ENCODE results near the gene SLC12A7.
"Not testable (repeated sequence)": the region's sequence is repeated elsewhere in the genome, so short reads cannot be mapped to it uniquely, and the experiment has no call there.

The SLC12A7 gene

DNA sequence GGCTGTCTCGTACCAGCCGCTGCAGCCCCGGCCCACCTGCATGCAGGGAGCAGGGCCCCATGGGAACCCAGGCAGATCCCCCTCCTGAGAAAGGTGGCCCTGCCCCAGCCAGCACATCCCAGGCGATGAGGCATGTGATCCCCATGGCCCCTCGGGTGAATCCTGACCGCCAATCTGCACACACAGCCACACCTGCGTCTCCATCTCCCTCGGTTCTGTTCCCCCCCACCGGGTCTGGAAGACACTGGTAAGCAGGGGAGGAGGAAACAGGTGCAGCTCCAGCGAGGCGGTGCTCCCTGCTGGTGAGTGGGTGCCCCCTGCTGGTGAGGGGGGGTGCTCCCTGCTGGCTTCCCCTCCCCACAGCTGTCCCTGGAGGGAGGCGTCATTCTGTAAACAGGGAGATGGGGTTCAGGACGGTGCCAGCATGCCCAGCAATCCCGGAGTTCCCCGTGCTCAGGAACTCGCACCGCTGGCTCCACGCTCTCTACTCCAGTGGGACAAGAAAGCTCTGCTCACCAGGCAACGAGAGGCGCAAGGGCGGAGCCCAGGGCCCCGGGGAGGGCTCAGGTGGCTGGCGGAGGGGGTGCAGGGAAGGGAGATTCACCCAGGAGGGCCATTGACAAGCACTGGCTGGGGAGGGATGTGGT is 28.4 kb upstream of the SLC12A7 start:
- DNase-seq, result peak; percentile 75

DNA sequence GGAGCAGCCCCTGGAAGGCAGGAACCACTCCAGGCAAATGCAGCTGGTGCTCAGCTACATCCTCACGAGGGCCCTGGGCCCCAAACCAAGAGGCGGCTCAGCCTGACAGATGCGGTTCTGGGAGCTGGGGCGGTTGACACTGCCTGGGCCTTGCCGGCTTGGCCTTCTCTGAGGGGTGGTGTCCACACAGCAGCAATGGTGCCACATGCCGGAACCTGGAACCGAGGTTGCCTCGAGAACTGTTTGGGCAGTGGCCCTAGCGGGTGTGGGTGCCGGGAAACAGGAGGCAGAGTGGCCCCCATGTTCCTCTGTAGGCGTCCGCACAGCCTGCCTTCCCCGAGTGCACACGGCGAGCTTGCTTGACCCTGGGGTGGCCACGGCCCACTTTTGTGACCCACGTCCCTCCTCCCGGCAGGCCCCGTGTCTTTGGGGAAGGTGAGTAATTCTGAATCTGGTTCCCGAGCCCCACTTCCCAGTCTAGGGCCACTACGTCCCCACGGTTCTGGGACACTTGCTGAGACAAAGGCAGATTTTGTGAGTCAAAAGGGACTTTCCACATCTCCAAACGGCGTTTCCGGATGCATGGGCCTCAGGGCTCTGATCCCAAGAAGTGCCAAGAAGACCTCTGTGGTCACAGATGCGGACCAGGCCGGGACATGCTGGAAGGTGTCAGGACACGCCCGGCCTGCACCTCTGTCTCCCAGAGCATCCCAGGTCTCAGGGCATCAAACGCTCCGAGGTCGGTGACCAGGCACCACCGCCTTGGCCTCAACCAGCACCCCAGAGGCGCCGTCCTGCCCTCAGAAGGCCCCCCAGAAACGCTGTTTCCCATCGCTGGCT is 27.7 kb upstream of the SLC12A7 start:
- no peak for DNase-seq

DNA sequence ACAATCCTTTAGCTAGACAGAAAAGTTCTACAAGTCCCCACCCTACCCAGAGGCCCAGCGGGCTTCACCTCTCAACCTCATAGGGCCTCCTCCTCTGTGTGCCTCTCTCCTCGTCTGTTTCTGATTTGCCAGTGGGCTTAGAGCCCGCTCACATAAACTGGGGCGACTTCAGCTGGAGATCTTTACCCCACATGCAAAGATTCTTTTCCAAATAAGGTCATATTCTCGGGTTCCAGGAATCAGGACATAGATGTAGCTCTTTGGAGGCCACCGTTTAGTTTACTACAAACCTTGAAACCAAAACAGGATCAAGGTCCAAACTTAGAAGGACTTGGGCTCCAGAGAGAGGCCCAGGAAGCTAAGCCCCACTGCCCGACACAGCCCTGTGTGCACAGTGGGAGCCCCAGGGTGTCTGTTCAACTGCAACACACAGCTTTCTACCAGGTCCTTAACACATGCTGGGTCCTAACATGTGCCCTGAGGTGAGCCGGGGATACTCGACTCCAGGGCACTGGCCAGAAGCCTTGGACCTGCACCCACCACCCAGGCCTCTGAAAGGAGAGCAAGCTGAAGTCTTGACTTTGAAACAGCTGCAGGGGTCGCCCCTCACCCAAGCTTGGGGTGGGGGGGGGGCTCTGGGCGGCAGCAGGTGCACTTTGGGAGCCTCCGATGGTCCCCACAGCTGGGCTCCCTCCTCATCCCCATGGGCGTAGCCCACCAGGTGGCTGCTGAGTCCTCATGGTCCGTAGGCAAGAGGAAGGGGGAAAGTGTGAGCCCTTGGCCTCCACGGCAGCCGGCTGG is 26.8 kb upstream of the SLC12A7 start:
- no peak for DNase-seq

DNA sequence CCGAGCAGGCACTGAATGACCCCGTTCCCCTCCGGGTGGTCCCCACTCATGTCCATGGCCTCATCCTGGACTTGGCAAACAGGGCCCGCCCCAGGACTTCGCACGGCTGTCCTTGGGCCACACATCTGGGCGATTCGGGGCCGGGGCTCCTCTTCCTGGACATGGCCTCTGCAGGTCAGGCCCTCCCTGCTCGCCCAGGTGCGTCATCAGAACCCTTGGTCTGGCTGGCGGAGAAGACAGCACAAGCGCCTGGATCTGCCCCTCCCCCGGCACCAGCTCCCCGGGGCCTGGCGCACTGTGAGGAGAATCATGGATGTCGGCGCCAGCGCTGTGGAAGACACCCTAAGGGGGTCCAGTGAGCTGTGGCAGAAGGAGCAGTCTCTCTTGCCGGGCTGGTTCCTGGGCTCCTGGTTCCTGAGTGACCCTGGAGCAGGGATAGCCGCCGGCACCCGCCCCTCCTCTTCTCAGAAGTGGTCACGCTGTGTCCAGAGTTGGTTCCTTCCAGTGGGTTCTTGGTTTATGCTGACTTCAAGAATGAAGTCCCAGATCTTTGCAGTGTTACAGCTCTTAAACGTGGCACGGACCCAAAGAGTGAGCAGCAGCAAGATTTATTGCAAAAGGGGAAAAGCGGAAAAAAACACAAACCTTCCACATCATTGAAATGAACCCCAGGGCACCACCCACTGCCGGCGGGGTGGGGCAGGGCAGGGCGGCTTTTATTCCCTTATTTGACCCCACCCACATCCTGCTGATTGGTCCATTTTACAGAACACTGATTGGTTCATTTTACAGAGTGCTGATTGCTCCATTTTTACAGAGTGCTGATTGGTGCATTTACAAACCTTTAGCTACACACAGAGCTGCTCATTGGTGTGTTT is 25.9 kb upstream of the SLC12A7 start:
- DNase-seq, result no peak

DNA sequence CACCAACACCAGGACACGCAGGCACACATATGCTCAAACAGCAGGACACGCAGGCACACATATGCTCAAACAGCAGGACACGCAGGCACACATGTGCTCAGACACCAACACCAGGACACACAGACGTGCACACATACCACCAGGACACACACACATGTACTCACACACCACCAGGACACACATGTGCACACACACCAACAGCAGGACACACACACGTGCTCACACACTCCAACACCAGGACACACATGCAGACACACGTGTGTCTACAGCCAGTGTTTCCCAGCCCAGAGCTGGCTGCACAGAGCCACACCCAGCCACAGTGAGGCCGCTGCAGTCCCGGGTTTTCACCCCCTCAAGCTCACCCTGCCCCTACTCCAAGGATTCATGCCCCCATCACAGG is 25.0 kb upstream of the SLC12A7 start:
- no peak for DNase-seq

DNA sequence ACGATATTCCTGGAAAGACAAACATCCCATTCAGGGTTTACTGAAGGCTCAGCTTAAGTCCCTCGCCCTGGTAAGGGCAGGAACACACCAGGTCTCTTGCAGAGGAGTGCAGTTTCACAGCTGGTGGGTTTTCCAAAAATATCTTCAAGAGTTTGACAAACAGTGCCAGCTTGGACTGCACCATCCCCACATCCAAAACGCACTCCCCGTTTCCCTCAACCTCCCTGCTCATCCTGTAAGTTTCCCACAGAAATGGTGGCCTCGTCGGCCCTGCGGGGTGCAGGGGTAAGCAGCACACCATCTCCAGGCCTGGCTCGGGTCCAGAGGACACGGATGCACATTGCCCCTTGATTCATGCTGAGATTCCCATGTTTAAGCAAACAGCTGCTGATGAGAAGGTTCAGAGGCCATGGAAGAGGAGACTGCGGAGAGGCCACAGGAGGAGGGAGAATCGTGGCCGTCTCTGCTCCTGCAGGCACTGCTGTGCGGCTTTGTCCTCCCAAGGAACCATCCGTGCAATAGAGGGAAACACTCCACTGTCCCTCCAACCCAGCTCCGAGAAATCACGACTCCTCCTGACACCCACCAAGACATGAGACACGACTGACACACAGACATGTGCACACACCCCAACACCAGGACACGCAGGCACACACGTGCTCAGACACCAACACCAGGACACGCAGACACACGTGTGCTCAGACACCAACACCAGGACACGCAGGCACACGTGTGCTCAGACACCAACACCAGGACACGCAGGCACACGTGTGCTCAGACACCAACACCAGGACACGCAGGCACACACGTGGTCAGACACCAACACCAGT is 24.0 kb upstream of the SLC12A7 start:
- DNase-seq, result no peak

DNA sequence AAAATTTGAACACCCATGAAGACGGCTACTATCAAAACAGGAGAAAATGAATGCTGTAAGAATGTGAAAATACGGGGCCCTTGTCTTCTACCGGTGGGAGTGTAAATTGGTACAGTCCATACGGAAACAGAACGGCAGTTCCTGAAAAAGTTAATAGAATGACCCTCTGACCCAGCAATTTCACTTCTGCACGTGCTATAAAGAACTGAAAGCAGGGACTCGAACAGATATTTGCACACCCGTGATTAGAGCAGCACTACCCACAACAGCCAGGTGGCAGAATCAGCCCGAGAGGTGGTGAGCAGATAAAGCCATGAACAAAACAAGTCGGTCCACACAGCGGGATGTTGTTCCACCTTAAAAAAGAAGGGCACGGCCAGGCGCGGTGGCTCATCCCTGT is 22.6 kb upstream of the SLC12A7 start:
- DNase-seq, result no peak

DNA sequence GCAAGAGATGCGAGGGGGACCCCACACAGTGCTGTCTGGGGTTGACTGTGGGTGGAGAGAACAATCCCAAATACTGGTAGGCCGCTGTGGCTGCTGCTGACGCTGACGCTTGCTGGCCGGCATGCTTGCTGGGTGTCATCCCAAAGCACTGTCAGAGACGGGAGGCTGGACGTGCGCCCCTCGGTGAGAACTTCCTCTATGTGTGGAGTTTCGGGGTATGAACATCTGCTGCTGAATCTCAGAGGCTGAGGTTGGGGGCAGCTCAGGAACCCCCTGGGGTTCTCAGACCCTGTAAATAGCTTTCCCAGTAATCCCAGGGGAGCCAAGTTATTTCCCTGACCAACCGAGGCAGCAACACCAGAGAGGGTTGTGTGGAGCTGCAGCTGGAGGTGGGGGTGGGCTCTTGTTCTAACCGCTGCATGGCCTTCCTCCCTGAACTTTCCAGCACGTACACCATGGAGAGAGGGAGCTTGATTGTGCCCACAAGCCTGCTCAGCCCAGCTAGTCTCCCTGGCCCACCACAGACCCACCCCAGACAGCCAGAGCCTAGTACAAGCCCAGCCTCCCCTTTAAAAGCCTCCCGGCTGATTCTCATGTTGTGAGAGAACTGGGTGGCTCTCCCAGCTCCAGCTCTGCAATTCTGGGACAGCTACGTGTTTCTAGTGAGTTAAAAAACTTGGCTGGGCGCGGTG is 21.8 kb upstream of the SLC12A7 start:
- no peak for DNase-seq

DNA sequence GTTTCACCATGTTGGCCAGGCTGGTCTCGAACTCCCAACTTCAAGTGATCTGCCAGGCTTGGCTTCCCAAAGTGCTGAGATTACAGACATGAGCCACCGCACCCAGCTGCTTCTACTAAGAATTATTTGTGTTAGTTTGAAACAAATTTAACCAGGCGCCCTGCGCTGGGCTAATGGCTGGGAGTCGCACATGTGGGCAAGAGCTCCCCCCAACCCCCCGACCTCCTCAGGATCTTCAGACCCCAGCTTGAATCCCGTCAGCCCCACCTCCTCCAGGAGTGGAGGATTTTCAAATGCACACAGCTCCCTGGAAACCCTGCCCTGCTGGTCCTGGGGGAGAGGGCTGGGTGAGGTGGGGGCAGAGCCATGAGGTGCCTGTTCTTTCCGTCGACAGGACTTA is 21.2 kb upstream of the SLC12A7 start:
- no peak for DNase-seq

DNA sequence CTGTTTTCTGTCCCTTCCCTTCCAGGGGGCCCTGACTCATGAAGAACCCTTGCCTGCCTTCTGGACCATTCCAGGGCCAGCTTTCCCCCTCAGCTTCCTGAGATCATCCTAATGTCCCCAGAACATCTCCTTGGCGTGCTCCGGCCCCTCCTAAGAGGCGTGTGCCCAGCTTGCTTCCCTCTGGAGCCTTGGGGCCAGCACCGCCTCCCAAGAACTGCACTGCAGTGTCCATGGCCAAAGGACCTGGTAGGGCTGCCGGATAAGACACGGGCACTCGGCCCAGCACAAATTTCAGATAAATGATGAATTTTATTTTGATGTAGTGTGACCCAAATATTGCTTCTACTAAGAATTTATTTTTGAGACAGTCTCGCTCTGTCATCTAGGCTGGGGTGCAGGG is 20.7 kb upstream of the SLC12A7 start:
- DNase-seq, result no peak

DNA sequence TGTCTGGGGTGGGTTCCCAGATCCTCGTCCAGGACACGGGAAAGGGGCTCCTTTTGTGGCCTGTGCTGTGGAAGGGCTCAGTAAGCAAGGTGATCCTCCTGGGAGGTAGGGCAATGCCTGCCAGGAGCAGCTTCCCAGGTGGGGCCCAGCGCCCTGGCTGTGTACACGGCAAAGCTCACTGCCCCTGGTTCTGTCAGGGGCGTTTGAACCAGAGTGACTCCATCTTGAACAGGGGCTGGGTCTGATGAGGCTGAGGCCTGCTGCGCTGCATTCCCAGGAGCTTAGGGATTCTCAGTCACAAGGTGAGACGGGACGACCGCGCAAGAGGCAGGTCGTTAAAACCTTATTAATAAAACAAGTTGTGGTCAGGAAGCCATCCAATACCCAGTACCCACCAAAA is 19.9 kb upstream of the SLC12A7 start:
- DNase-seq, result no peak

DNA sequence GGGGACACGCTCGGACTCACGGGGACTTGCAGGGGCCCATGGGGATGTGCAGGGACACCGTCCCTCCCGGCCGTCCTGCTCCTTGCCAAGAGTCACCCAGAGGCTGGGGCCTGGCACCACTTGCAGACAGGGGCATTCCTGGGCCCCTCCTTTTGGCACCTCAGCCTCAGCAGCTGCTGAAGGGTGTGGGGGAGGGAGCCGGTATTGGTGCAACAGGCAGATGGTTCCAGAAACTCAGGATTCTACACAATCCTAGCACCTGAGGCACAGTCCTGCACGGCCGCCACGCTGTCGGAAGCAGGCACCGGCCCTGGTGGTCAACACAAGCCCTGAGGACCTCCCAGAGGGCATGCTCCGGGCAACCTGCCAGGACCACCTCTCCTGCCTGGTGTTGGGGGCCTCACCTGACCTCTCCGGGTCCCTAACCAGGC is 19.3 kb upstream of the SLC12A7 start:
- DNase-seq, result no peak

DNA sequence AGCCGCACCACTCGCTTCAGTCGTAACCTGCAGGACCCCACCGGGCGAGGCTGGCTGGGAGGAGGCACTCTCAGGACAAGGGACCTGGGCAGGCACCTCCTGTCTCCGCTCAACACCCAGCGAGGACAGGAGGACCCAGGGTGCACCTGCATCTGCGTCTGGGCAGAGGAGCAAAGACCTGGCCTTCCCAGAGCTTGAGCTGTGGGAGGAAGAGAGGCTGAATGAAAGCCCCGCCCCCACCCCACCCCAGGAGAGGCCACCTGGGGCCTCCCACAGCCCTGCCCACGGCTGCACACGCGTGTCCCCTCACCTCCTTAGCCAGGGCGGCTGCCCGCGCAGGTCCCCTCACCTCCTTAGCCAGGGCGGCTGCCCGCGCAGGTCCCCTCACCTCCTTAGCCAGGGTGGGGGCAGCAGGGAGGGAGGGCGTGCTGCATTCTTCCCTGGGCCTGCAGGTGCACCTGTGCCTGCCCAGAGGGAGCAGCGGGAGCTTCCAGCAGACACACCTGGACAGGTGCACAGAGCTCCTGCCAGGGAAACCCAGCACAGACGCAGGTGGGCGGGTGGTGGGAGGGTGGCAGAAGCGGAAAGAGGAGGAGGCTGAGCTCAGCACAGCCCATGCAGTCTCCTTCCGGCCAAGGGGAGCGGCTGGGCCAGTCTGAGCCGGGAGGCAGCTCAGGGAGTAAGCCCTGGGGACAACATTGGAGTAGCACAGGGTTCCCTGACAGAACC is 18.5 kb upstream of the SLC12A7 start:
- DNase-seq, result no peak

DNA sequence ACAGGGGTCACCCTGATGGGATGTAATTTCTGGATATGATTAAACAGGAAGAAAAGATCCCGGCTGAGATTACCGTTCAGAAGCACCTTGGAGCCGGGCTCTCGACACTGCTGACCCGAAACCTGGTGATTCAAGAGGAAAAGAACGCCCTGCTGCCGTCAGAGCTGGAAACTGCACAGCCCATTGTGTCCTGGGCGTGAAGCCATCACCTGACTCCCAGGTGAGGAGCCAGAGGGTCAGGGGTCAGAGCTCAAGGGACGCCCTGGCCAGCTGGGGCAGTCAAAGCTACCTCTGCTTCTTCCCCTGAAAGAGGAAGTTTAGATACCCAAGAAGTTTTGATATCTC is 17.8 kb upstream of the SLC12A7 start:
- no peak for DNase-seq

DNA sequence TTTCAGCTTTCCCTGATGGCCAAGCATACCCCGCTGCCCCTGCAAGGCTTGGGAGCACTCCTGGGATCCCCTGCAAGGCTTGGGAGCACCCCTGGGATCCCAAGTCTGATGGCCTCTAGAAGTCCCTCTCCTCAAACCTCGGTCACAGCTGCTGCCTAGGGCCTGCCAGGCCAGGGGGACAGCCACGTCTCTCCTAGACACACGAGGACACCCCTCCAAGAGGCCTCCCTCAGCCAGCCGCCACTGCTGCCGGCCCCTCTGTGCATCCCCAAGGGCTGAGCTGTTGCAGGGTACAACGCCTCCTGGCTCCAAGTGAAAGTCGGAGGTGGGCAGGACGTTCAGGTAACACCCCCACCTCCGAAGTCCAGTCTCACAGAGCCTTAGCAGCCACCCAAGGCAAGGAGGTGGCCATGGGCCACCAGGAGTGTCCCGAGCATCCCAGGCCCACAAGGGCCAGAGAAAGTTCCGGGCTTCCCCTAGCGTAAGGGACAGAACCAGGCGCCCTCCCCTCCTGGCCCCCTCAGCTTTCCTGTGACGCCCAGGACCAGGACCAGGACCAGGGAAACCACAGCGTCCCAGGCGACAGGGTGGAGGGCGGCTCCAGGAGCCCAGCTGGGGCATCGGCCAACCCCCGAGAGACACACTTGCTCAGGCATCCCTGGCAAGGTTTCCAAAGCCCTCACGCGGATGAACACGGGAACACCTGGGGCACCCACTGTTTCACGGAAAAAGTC is 17.3 kb upstream of the SLC12A7 start:
- DNase-seq, result no peak

DNA sequence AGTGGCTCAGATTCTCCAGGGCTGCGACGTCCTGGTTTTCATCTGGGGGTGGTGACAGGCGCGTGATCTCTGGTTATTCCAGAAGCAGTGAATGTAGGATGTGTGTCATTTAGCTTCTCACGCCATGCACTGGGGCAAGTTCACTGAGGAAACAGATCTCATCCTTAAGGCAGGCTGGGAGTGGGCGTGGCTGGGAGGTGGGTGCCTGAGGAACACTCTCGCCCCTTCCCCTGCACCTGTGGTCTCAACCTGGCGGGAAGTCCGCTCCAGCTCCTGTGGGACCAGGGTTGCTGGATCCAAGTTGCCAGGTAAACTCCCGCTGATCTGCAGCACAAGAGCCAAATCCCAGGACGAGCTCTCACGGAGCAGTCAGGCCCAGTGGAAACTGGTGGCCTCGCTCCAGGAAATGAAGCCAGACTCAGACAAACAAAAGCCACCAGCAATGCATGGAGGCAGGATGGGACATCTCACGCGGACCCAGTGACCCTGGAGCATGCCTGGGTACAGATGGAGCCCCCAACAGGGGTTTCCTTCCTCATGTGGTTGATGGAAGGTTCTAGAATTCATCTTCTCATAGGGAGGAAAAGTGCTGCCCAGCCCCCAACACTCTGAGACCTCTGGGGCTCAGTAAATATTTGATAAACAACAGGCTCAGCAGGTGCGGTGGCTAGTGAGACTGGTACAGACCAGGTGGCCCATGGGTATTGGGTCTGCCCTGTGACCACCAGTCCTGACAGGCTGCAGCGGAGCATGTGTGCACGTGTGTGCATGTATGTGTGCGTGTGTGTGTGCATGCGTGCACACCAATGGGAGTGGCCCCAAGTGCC is 16.3 kb upstream of the SLC12A7 start:
- DNase-seq, result no peak

DNA sequence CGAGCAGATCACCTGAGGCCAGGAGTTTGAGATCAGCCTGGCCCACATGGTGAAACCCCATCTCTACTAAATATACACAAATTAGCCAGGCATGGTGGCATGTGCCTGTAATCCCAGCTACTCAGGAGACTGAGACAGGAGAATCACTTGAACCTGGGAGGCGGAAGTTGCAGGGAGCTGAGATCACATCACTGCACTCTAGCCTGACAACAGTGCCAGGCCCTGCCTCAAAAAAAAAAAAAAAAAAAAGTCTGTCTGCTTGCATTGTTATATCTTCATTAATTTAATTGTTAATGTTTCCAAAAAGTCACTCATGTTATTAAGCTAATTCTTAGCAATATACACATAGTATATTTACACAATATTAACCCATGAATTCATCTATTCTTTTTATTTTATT is 13.8 kb upstream of the SLC12A7 start:
- not testable (repeated sequence) for DNase-seq

DNA sequence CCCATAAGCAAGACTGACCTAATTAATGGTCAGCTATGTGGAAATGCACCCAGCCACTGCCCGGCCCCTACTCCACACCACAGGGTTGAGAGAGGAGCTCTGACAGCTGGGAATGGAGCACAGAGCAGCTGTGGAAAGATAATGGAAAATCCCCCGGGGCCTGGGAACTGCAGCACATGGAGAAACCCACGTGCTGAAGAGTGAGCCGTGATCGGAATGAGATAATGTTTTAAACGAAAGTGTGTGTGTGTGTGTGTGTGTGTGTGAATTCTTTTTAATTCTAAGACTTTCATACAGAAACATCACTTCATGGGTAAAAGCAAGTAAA is 13.1 kb upstream of the SLC12A7 start:
- peak; percentile 85 for DNase-seq
